H9 (cell line): ENCODE data around the gene EVL. TPM values are rescaled to one million over a fixed set of nuclear protein-coding genes. Genes with fewer than 3 reads are reported as not detected.

Experiments
- DNase-seq: peaks from one replicate; pipeline ENCODE4 v3.0.0-alpha.2; 2017
- H2AFZ ChIP-seq: one replicate; pipeline ENCODE4 v1.6.1; 2013; ENCODE audit warnings: mild to moderate bottlenecking, low read length, control low read depth, moderate library complexity
- H2AK5ac ChIP-seq: 2 replicates; pipeline ENCODE4 v1.6.1; 2013; ENCODE audit warnings: low read length, control low read depth, mixed read lengths; ENCODE audit not compliant: insufficient read length
- H2BK120ac ChIP-seq: one replicate; pipeline ENCODE4 v1.6.1; 2013; ENCODE audit warnings: low read depth, mild to moderate bottlenecking, low read length, control low read depth, inconsistent platforms; ENCODE audit not compliant: poor library complexity, severe bottlenecking
- H2BK12ac ChIP-seq: 2 replicates; pipeline ENCODE4 v1.6.1; 2013; ENCODE audit warnings: low read length, control low read depth, mixed read lengths, low read depth; ENCODE audit not compliant: insufficient read length
- H2BK15ac ChIP-seq: 2 replicates; pipeline ENCODE4 v1.6.1; 2013; ENCODE audit warnings: low read depth, low read length, control low read depth
- H2BK20ac ChIP-seq: one replicate; pipeline ENCODE4 v1.6.1; 2013; ENCODE audit warnings: low read depth, mild to moderate bottlenecking, low read length, control low read depth, inconsistent platforms; ENCODE audit not compliant: poor library complexity, severe bottlenecking
- H2BK5ac ChIP-seq: 2 replicates; pipeline ENCODE4 v1.6.1; 2013; ENCODE audit warnings: low read length, control low read depth, mixed read lengths; ENCODE audit not compliant: insufficient read length
- H3K14ac ChIP-seq: 2 replicates; pipeline ENCODE4 v1.6.1; 2013; ENCODE audit warnings: low read length, control low read depth; ENCODE audit not compliant: insufficient read depth
- H3K18ac ChIP-seq: 2 replicates; pipeline ENCODE4 v1.6.1; 2013; ENCODE audit warnings: low read depth, mild to moderate bottlenecking, mixed read lengths, low read length, control low read depth; ENCODE audit not compliant: insufficient read length
- H3K23ac ChIP-seq: 2 replicates; pipeline ENCODE4 v1.6.1; 2013; ENCODE audit warnings: low read length, control low read depth, mixed read lengths, low read depth; ENCODE audit not compliant: insufficient read length
- H3K23me2 ChIP-seq: 2 replicates; pipeline ENCODE4 v1.6.1; 2013; ENCODE audit warnings: low read depth, mild to moderate bottlenecking, mixed read lengths, low read length, control low read depth; ENCODE audit not compliant: insufficient read length, poor library complexity, severe bottlenecking
- H3K27ac ChIP-seq: 2 replicates; pipeline ENCODE4 v1.5.1; 2013; ENCODE audit warnings: low read length, control low read depth, mixed read lengths, low read depth; ENCODE audit not compliant: insufficient read length
- H3K27me3 ChIP-seq: 2 replicates; pipeline ENCODE4 v1.6.1; 2013; ENCODE audit warnings: low read length, control low read depth, inconsistent platforms; ENCODE audit not compliant: insufficient read depth
- H3K4ac ChIP-seq: 2 replicates; pipeline ENCODE4 v1.6.1; 2013; ENCODE audit warnings: low read depth, mild to moderate bottlenecking, control low read depth, inconsistent platforms, low read length, moderate library complexity
- H3K4me1 ChIP-seq: 2 replicates; pipeline ENCODE4 v1.6.1; 2013; ENCODE audit warnings: low read length, control low read depth, inconsistent platforms; ENCODE audit not compliant: insufficient read depth
- H3K4me2 ChIP-seq: 2 replicates; pipeline ENCODE4 v1.6.1; 2013; ENCODE audit warnings: low read length, control low read depth, mixed read lengths; ENCODE audit not compliant: insufficient read length, insufficient read depth
- H3K56ac ChIP-seq: 2 replicates; pipeline ENCODE4 v1.6.1; 2013; ENCODE audit warnings: low read depth, mild to moderate bottlenecking, mixed read lengths, low read length, control low read depth; ENCODE audit not compliant: insufficient read length
- H3K79me1 ChIP-seq: 2 replicates; pipeline ENCODE4 v1.6.1; 2013; ENCODE audit warnings: low read depth, mild to moderate bottlenecking, moderate library complexity, low read length, control low read depth, inconsistent platforms; ENCODE audit not compliant: insufficient read depth, poor library complexity, severe bottlenecking
- H3K79me2 ChIP-seq: 2 replicates; pipeline ENCODE4 v1.6.1; 2013; ENCODE audit warnings: low read length, control low read depth, inconsistent platforms; ENCODE audit not compliant: insufficient read depth
- H3K9ac ChIP-seq: 2 replicates; pipeline ENCODE4 v1.6.1; 2013; ENCODE audit warnings: low read length, control low read depth, mixed read lengths; ENCODE audit not compliant: insufficient read length; ENCODE audit errors: extremely low read depth
- H3K9me3 ChIP-seq: one replicate; pipeline ENCODE4 v1.6.1; 2013; ENCODE audit warnings: low read depth, low read length, inconsistent platforms; ENCODE audit not compliant: control insufficient read depth
- H3T11ph ChIP-seq: one replicate; pipeline ENCODE4 v1.6.1; 2013; ENCODE audit warnings: mild to moderate bottlenecking, low read length, control low read depth, inconsistent platforms
- H4K20me1 ChIP-seq: one replicate; pipeline ENCODE4 v1.6.1; 2013; ENCODE audit not compliant: control insufficient read depth, insufficient read length, insufficient read depth
- H4K5ac ChIP-seq: 2 replicates; pipeline ENCODE4 v1.6.1; 2013; ENCODE audit warnings: low read depth, mild to moderate bottlenecking, mixed read lengths, low read length, control low read depth; ENCODE audit not compliant: insufficient read length
- H4K8ac ChIP-seq: replicated peaks from 2 replicates; pipeline ENCODE4 v1.6.1; 2013; ENCODE audit warnings: low read length, control low read depth, mixed read lengths, low read depth; ENCODE audit not compliant: insufficient read length
- H4K91ac ChIP-seq: 2 replicates; pipeline ENCODE4 v1.6.1; 2013; ENCODE audit warnings: low read depth, mild to moderate bottlenecking, moderate library complexity, mixed read lengths, low read length, control low read depth; ENCODE audit not compliant: insufficient read length
- H3K27ac Mint-ChIP-seq, 3 experiments: 2 replicates in 2 of 3; 3 replicates in 1 of 3; pipeline ENCODE4 v1.8.0; 2020 to 2021; ENCODE audit warnings: mixed read lengths in 3 of 3, mild to moderate bottlenecking in 1 of 3, moderate library complexity in 1 of 3
- H3K27me3 Mint-ChIP-seq: 2 replicates; pipeline ENCODE4 v1.8.0; 2021; ENCODE audit warnings: low read depth, mild to moderate bottlenecking, moderate library complexity, mixed read lengths
- H3K36me3 Mint-ChIP-seq, 3 experiments: 2 replicates in 2 of 3; 3 replicates in 1 of 3; pipeline ENCODE4 v1.8.0; 2020 to 2021; ENCODE audit warnings: low read depth in 3 of 3, mixed read lengths in 3 of 3; ENCODE audit not compliant: insufficient read depth in 1 of 3
- H3K4me1 Mint-ChIP-seq, 2 experiments: 2 replicates each; pipeline ENCODE4 v1.8.0; 2020; ENCODE audit warnings: mixed read lengths in 2 of 2
- H3K4me3 Mint-ChIP-seq, 2 experiments: 2 replicates in 1 of 2; 3 replicates in 1 of 2; pipeline ENCODE4 v1.8.0; 2020 to 2021; ENCODE audit warnings: mild to moderate bottlenecking in 2 of 2, mixed read lengths in 2 of 2, moderate library complexity in 1 of 2
- H3K9me3 Mint-ChIP-seq, 2 experiments: 2 replicates in 1 of 2; 3 replicates in 1 of 2; pipeline ENCODE4 v1.8.0; 2020; ENCODE audit warnings: mild to moderate bottlenecking in 2 of 2, mixed read lengths in 2 of 2, moderate library complexity in 1 of 2
- WGBS: extraction: QIAGEN DNeasy Blood & Tissue Kit; methylation state at CpG from one replicate; pipeline ENCODE4 v1.1.7; 2013; ENCODE audit warnings: missing lambda C conversion rate, low lambda C conversion rate, mixed read lengths; ENCODE audit not compliant: insufficient read length; ENCODE audit errors: extremely low coverage; 5-methylcytosine and 5-hydroxymethylcytosine counted together
- total RNA-seq: library from RNA; stranded (reverse); gene quantifications from 2 replicates; pipeline ENCODE4 v1.2.1, GENCODE V29; 2021
- TF ChIP-seq, protein P1 (sequence below): fragments of 200-600 bp; sonication (generic); conservative IDR thresholded peaks from 3 replicates; pipeline ENCODE4 v1.8.0; 2021; ENCODE audit warnings: antibody characterized with exemption, mild to moderate bottlenecking

The EVL gene
- total RNA-seq, 1 experiment from 2014 or later, result 53.2 TPM

DNA sequence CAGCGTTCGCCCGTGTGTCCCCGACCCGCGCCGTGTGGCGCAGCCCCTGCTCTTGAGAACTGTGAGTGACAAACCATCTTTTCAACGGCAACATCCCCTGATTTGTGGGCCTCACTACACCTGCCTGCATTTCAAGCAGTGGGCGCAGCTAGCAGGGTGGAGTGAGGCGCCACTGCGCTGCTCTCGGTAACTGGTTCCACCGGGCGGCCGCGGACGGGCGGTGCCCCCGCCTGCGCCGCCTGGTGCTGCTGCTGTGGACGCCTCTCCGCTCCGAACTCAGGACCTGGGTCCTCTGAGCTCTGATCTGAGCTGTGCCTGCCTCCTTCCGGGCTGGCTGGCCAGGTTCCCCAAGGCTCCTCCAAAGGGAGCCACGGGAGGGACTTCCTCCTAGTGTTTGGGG, 100.2 kb downstream of the EVL start:
- no peaks in the 10 kb centered on the region for H4K20me1 ChIP-seq
- H3K4me1 ChIP-seq, result no peaks in the 10 kb centered on the region; the same call in 1 of the 2 replicates
- peaks cover 28% of the 10 kb centered on the region for H3K27me3 Mint-ChIP-seq
- no peak overlapping the region for H3K23ac ChIP-seq
- peak overlapping the region in 2 of 3 experiments; percentile 10 to 87; a peak in 2 of 7 replicates for H3K27ac Mint-ChIP-seq
- no CpG with 5 or more reads among the region's 27 CpGs for WGBS
- TF ChIP-seq, protein P1, sequence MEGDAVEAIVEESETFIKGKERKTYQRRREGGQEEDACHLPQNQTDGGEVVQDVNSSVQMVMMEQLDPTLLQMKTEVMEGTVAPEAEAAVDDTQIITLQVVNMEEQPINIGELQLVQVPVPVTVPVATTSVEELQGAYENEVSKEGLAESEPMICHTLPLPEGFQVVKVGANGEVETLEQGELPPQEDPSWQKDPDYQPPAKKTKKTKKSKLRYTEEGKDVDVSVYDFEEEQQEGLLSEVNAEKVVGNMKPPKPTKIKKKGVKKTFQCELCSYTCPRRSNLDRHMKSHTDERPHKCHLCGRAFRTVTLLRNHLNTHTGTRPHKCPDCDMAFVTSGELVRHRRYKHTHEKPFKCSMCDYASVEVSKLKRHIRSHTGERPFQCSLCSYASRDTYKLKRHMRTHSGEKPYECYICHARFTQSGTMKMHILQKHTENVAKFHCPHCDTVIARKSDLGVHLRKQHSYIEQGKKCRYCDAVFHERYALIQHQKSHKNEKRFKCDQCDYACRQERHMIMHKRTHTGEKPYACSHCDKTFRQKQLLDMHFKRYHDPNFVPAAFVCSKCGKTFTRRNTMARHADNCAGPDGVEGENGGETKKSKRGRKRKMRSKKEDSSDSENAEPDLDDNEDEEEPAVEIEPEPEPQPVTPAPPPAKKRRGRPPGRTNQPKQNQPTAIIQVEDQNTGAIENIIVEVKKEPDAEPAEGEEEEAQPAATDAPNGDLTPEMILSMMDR, result no peak
- H3K79me2 ChIP-seq, result no peaks in the 10 kb centered on the region
- peaks cover 3% of the 10 kb centered on the region for H3K23me2 ChIP-seq
- H3K36me3 Mint-ChIP-seq, result no peaks in the 10 kb centered on the region; a peak in 1 of 7 replicates
- DNase-seq, result peak; percentile 72
- H3K79me1 ChIP-seq, result no peaks in the 10 kb centered on the region
- H2AFZ ChIP-seq, result no peak overlapping the region
- H4K8ac ChIP-seq, result no peak overlapping the region
- no peak overlapping the region for H2BK12ac ChIP-seq
- H3K4ac ChIP-seq, result no peak overlapping the region
- no peak overlapping the region for H4K5ac ChIP-seq
- 0 out of 2 replicates have a peak overlapping the region, but pooled peaks have one; percentile 65 for H3K14ac ChIP-seq
- no peak overlapping the region for H3K27ac ChIP-seq
- no peak overlapping the region for H3K56ac ChIP-seq
- no peak overlapping the region for H3T11ph ChIP-seq
- no peak overlapping the region for H2BK120ac ChIP-seq
- H2BK15ac ChIP-seq, result no peak overlapping the region; the same call in 1 of the 2 replicates
- H3K4me1 Mint-ChIP-seq, result peaks cover 3 to 11% of the 10 kb centered on the region in 2 experiments; a peak in 3 of 4 replicates
- no peak overlapping the region for H2BK20ac ChIP-seq
- no peak overlapping the region for H4K91ac ChIP-seq
- no peaks in the 10 kb centered on the region; a peak in 3 of 5 replicates for H3K9me3 Mint-ChIP-seq
- peak overlapping the region; percentile 43 for H3K4me2 ChIP-seq
- H3K18ac ChIP-seq, result no peak overlapping the region
- no peak overlapping the region for H2AK5ac ChIP-seq
- H3K9ac ChIP-seq, result no peak overlapping the region
- peaks cover 6% of the 10 kb centered on the region; the same call in 1 of the 2 replicates for H3K27me3 ChIP-seq
- H3K9me3 ChIP-seq, result no peaks in the 10 kb centered on the region
- H2BK5ac ChIP-seq, result no peak overlapping the region
- peak overlapping the region in 1 of 2 experiments; percentile 53; a peak in 1 of 5 replicates for H3K4me3 Mint-ChIP-seq
